ENCODE results near the gene TAAR5.
"Not testable (repeated sequence)": the region's sequence is repeated elsewhere in the genome, so short reads cannot be mapped to it uniquely, and the experiment has no call there.

GRCh38 chr6:132635288-132635687, 45.7 kb upstream of the TAAR5 start:
- TF ChIP-seq CTCF (IDR thresholded peaks at IDR 0.05 in 4 of 5, conservative IDR thresholded peaks at IDR 0.05 in 1 of 5); POLR2A (IDR thresholded peaks at IDR 0.05): not testable (repeated sequence)

All from gastrocnemius medialis (tissue), 4 donors.